ENCODE results near the gene JAK3. TPM values are rescaled to one million over a fixed set of nuclear protein-coding genes. Genes with fewer than 3 reads are reported as not detected.
A peak's percentile ranks its signal among the peaks of the same experiment; 100 is the strongest.

The JAK3 gene
- total RNA-seq, 1 donor from 2014 or later = 28.1 TPM

GRCh38 chr19:17873786-17874757 lies 26.3 kb upstream of the JAK3 start:
- TF ChIP-seq, protein P1, sequence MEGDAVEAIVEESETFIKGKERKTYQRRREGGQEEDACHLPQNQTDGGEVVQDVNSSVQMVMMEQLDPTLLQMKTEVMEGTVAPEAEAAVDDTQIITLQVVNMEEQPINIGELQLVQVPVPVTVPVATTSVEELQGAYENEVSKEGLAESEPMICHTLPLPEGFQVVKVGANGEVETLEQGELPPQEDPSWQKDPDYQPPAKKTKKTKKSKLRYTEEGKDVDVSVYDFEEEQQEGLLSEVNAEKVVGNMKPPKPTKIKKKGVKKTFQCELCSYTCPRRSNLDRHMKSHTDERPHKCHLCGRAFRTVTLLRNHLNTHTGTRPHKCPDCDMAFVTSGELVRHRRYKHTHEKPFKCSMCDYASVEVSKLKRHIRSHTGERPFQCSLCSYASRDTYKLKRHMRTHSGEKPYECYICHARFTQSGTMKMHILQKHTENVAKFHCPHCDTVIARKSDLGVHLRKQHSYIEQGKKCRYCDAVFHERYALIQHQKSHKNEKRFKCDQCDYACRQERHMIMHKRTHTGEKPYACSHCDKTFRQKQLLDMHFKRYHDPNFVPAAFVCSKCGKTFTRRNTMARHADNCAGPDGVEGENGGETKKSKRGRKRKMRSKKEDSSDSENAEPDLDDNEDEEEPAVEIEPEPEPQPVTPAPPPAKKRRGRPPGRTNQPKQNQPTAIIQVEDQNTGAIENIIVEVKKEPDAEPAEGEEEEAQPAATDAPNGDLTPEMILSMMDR (IDR thresholded peaks at IDR 0.05) = no peak
- no peak overlapping the region for H3K4me3 ChIP-seq
- H3K4me1 ChIP-seq = no peaks in the 10 kb centered on the region
- DNase-seq (ENCODE audit: low spot score in 2 of 2) = no peak
- no peak overlapping the region for H3K27ac ChIP-seq
- intact Hi-C loops (cut with DNase I) = no loop called here
- peaks cover 36% of the 10 kb centered on the region for H3K27me3 ChIP-seq
- H3K36me3 ChIP-seq = no peaks in the 10 kb centered on the region
- H3K9me3 ChIP-seq = no peaks in the 10 kb centered on the region

GRCh38 chr19:17872251-17873001 lies 24.6 kb upstream of the JAK3 start:
- intact Hi-C loops (cut with DNase I) = no loop called here
- H3K36me3 ChIP-seq = no peaks in the 10 kb centered on the region

DNA sequence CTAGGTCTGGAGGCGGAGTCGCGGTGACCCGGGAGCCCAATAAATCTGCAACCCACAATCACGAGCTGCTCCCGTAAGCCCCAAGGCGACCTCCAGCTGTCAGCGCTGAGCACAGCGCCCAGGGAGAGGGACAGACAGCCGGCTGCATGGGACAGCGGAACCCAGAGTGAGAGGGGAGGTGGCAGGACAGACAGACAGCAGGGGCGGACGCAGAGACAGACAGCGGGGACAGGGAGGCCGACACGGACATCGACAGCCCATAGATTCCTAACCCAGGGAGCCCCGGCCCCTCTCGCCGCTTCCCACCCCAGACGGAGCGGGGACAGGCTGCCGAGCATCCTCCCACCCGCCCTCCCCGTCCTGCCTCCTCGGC lies 24.1 kb upstream of the JAK3 start, which contains the start of gene SLC5A5:
Gene SLC5A5, plus strand, starts transcription at position 68 of the 373 bp plus-strand sequence. CDS start 375 bp downstream, outside the sequence.
- no peak for DNase-seq (ENCODE audit: low spot score in 2 of 2)
- TF ChIP-seq, protein P1 (IDR thresholded peaks at IDR 0.05) = no peak
- Histone ChIP-seq H3K27ac (no peak within 1 kb of the TSS), H3K4me1 (no peaks in the 10 kb centered on the region), H3K9me3 (no peaks in the 10 kb centered on the region), H3K36me3 (no peaks in the 10 kb centered on the region), H3K27me3 (peaks cover 36% of the 10 kb centered on the region), H3K4me3 (peak within 1 kb of the TSS in 1 of 2 donors; percentile 8)
- intact Hi-C loops (cut with DNase I) = no loop called here

More at GRCh38 chr19:17872251-17873001, 24.6 kb upstream of the JAK3 start:
- Histone ChIP-seq H3K27ac (no peak overlapping the region), H3K27me3 (peaks cover 36% of the 10 kb centered on the region), H3K4me3 (peak overlapping the region in 1 of 2 donors; percentile 8), H3K4me1 (no peaks in the 10 kb centered on the region), H3K9me3 (no peaks in the 10 kb centered on the region)
- TF ChIP-seq, protein P1 (IDR thresholded peaks at IDR 0.05) = no peak
- no peak for DNase-seq (ENCODE audit: low spot score in 2 of 2)

DNA sequence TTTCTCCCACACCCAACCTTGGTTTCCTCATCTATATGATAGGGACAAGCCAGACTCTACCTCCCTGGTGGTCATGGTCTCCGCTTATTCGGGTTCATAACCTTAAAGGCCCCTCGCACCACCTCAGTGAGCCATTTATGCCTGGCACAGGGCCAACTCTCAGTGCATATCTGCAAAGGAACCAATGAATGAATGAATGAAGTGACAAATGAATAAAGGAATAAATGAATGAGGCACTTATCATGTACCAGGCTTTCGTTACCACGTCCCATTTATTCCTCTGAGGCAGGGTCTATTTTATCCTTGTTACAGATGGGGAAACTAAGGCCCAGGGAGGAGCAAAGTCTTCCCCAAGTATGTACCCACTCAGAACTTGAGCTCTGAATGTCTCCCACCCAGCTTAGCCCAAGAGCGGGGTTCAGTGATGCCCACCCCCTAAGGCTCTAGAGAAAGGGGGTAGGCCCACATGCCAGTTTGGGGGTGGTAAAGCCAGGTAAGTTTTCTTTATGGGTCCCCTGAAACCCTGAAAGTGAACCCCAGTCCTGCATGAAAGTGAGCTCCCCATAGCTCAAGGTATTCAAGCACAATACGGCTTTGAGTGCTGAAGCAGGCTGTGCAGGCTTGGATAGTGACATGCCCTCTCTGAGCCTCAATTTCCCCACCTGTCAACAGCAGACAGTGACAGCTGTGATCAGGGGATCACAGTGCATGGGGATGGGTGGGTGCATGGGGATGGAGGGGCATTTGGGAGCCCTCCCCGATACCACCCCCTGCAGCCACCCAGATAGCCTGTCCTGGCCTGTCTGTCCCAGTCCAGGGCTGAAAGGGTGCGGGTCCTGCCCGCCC lies 23.5 kb upstream of the JAK3 start:
- H3K4me1 ChIP-seq = no peaks in the 10 kb centered on the region
- no peaks in the 10 kb centered on the region for H3K36me3 ChIP-seq
- peaks cover 36% of the 10 kb centered on the region for H3K27me3 ChIP-seq
- TF ChIP-seq, protein P1 (IDR thresholded peaks at IDR 0.05) = no peak
- H3K27ac ChIP-seq = no peak overlapping the region
- H3K9me3 ChIP-seq = no peaks in the 10 kb centered on the region
- no peak overlapping the region for H3K4me3 ChIP-seq
- intact Hi-C loops (cut with DNase I) = no loop called here
- DNase-seq (ENCODE audit: low spot score in 2 of 2) = no peak

DNA sequence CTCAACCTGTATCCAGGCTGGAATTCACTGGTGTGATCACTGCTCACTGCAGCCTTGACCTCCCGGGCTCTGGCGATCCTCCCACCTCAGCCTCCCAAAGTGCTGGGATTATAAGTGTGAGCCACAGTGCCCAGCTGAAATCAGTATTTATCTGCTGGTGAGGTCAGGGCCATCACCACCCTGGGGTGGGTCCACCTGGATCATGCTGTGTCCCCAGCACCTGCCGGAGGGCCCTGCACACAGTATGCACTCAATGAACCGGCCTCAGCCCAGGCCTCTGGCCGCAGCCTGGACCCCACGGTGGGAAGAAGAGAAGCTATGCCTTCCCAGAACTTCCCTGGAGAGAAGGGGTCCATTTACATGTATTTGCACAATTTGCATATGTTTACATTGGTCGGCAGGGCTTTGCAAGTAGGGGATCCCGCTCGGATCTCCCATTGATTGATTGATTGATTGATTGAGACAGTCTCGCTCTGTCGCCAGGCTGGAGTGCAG lies 21.4 kb upstream of the JAK3 start:
- H3K36me3 ChIP-seq = peaks cover 9 to 17% of the 10 kb centered on the region in 2 donors
- TF ChIP-seq, protein P1 (IDR thresholded peaks at IDR 0.05) = no peak
- H3K27me3 ChIP-seq = peaks cover 31% of the 10 kb centered on the region
- H3K4me1 ChIP-seq = no peaks in the 10 kb centered on the region
- H3K4me3 ChIP-seq = no peak overlapping the region
- H3K9me3 ChIP-seq = no peaks in the 10 kb centered on the region
- H3K27ac ChIP-seq = no peak overlapping the region
- intact Hi-C loops (cut with DNase I) = loop anchor here (10.0 kb wide), 1 partner anchor 186 kb away; no protein-coding TSS in a partner anchor
- DNase-seq (ENCODE audit: low spot score in 2 of 2) = no peak

Data from ascending aorta (tissue), 2 donors.